OCI-LY1 (cell line): Measurements from ENCODE around the gene FRMD6.

Source experiments
- H2AFZ ChIP-seq: fragments of 200-600 bp; sonication (generic), shearing (Covaris generic); 2 replicates; pipeline ENCODE4 v1.6.0; 2014; ENCODE audit warnings: antibody characterized with exemption, mild to moderate bottlenecking, low read length
- H3F3A ChIP-seq: fragments of 200-600 bp; sonication (generic), shearing (Covaris generic); 2 replicates; pipeline ENCODE4 v1.6.0; 2014; ENCODE audit warnings: mild to moderate bottlenecking, antibody characterized with exemption, low read length, moderate library complexity; ENCODE audit not compliant: insufficient read depth
- H3K27ac ChIP-seq: fragments of 200-600 bp; sonication (generic); 2 replicates; pipeline ENCODE4 v1.5.1; 2014; ENCODE audit warnings: low read length, mixed run types, mild to moderate bottlenecking, low read depth; ENCODE audit not compliant: poor library complexity, severe bottlenecking
- H3K27me3 ChIP-seq: fragments of 200-600 bp; sonication (generic); 2 replicates; pipeline ENCODE4 v1.6.0; 2014; ENCODE audit warnings: antibody characterized with exemption, mild to moderate bottlenecking, low read length, moderate library complexity; ENCODE audit not compliant: insufficient read depth
- H3K36me3 ChIP-seq: fragments of 200-600 bp; sonication (generic); 2 replicates; pipeline ENCODE4 v1.6.1; 2014; ENCODE audit warnings: mild to moderate bottlenecking, antibody characterized with exemption, low read length, moderate library complexity, mixed read lengths; ENCODE audit not compliant: insufficient read depth
- H3K4me1 ChIP-seq: fragments of 200-600 bp; sonication (generic); 2 replicates; pipeline ENCODE4 v1.5.1; 2014; ENCODE audit warnings: mild to moderate bottlenecking, low read length, moderate library complexity; ENCODE audit not compliant: insufficient read depth, severe bottlenecking
- H3K4me2 ChIP-seq: fragments of 200-600 bp; sonication (generic), shearing (Covaris generic); 2 replicates; pipeline ENCODE4 v1.6.1; 2014; ENCODE audit warnings: low read length
- H3K4me3 ChIP-seq: fragments of 200-600 bp; sonication (generic); 2 replicates; pipeline ENCODE4 v1.5.1; 2014; ENCODE audit warnings: low read length, low read depth, mild to moderate bottlenecking, mixed read lengths; ENCODE audit not compliant: poor library complexity, severe bottlenecking
- H3K79me2 ChIP-seq: fragments of 200-600 bp; shearing (Covaris generic); 2 replicates; pipeline ENCODE4 v1.6.1; 2016; ENCODE audit warnings: mixed run types, low read length, mixed read lengths; ENCODE audit not compliant: insufficient read depth
- H3K9ac ChIP-seq: fragments of 200-600 bp; sonication (generic), shearing (Covaris generic); 2 replicates; pipeline ENCODE4 v1.6.1; 2014; ENCODE audit warnings: mild to moderate bottlenecking, low read length, mixed read lengths
- H3K9me2 ChIP-seq: fragments of 200-600 bp; sonication (generic), shearing (Covaris generic); 2 replicates; pipeline ENCODE4 v1.6.1; 2014; ENCODE audit warnings: low read depth, mild to moderate bottlenecking, low read length, mixed read lengths
- H3K9me3 ChIP-seq: fragments of 200-600 bp; shearing (Covaris generic); 2 replicates; pipeline ENCODE4 v1.6.1; 2014; ENCODE audit warnings: low read length, mixed read lengths
- H4K20me1 ChIP-seq: fragments of 200-600 bp; sonication (generic), shearing (Covaris generic); 2 replicates; pipeline ENCODE4 v1.6.0; 2016; ENCODE audit warnings: mild to moderate bottlenecking, low read length; ENCODE audit not compliant: insufficient read depth
- EZH2 ChIP-seq: fragments of 200-600 bp; sonication (generic), shearing (Covaris generic); IDR thresholded peaks from 2 replicates; pipeline ENCODE4 v1.8.0; 2017; ENCODE audit warnings: borderline replicate concordance, mixed run types, mild to moderate bottlenecking, antibody characterized with exemption, low read length, moderate library complexity, mixed read lengths
- TF ChIP-seq, protein P1 (sequence below): fragments of 200-600 bp; sonication (generic), shearing (Covaris generic); IDR thresholded peaks from 2 replicates; pipeline ENCODE4 v1.5.1; 2017; ENCODE audit warnings: mild to moderate bottlenecking, antibody characterized with exemption, low read length, moderate library complexity, mixed read lengths

The FRMD6 gene

GRCh38 chr14:51624955-51625569 lies 26.6 kb upstream of the FRMD6 start:
- H3K4me2 ChIP-seq, result no peak overlapping the region
- H3K79me2 ChIP-seq, result no peaks in the 10 kb centered on the region

GRCh38 chr14:51626185-51626584 lies 25.5 kb upstream of the FRMD6 start:
- Histone ChIP-seq H3K79me2 (no peaks in the 10 kb centered on the region), H3K4me2 (no peak overlapping the region), H3K4me1 (no peaks in the 10 kb centered on the region), H2AFZ (no peak overlapping the region), H3K9me3 (no peaks in the 10 kb centered on the region), H3K27ac (no peak overlapping the region), H3K4me3 (no peak overlapping the region), H3K9ac (no peak overlapping the region), H3F3A (no peaks in the 10 kb centered on the region), H4K20me1 (no peaks in the 10 kb centered on the region), H3K36me3 (no peaks in the 10 kb centered on the region), H3K27me3 (no peaks in the 10 kb centered on the region), H3K9me2 (no peaks in the 10 kb centered on the region)
- no peak for TF ChIP-seq EZH2
- TF ChIP-seq, protein P1, sequence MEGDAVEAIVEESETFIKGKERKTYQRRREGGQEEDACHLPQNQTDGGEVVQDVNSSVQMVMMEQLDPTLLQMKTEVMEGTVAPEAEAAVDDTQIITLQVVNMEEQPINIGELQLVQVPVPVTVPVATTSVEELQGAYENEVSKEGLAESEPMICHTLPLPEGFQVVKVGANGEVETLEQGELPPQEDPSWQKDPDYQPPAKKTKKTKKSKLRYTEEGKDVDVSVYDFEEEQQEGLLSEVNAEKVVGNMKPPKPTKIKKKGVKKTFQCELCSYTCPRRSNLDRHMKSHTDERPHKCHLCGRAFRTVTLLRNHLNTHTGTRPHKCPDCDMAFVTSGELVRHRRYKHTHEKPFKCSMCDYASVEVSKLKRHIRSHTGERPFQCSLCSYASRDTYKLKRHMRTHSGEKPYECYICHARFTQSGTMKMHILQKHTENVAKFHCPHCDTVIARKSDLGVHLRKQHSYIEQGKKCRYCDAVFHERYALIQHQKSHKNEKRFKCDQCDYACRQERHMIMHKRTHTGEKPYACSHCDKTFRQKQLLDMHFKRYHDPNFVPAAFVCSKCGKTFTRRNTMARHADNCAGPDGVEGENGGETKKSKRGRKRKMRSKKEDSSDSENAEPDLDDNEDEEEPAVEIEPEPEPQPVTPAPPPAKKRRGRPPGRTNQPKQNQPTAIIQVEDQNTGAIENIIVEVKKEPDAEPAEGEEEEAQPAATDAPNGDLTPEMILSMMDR, result no peak

More at GRCh38 chr14:51624955-51625569, 26.6 kb upstream of the FRMD6 start:
- H2AFZ ChIP-seq, result no peak overlapping the region
- no peaks in the 10 kb centered on the region for H3K9me2 ChIP-seq
- H3K9me3 ChIP-seq, result no peaks in the 10 kb centered on the region
- no peak overlapping the region for H3K9ac ChIP-seq
- H3K4me1 ChIP-seq, result no peaks in the 10 kb centered on the region
- no peak overlapping the region for H3K4me3 ChIP-seq
- no peak overlapping the region for H3K27ac ChIP-seq
- H3K36me3 ChIP-seq, result no peaks in the 10 kb centered on the region
- H3F3A ChIP-seq, result no peaks in the 10 kb centered on the region
- no peaks in the 10 kb centered on the region for H3K27me3 ChIP-seq
- TF ChIP-seq, protein P1, result no peak
- no peak for TF ChIP-seq EZH2
- H4K20me1 ChIP-seq, result no peaks in the 10 kb centered on the region

DNA sequence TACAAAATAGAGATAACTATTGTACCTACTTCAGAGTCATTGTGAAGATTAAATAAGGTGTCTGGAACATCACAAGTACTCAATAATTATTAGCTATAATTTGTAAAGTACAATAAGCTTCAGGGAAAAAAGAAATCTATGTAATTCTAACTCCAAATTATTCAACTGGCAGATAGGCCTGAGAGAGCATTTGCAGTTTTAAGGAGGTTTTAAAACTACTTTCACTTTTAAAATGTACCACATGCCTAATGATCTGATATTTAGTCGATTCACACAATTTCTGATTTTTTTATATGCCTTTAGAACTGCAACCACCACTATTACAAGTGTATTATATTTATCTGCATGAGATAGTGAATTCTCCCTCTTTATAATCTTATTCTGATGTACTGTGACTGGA lies 24.9 kb upstream of the FRMD6 start:
- H4K20me1 ChIP-seq, result no peaks in the 10 kb centered on the region
- no peak overlapping the region for H2AFZ ChIP-seq
- no peak overlapping the region for H3K4me2 ChIP-seq
- H3F3A ChIP-seq, result no peaks in the 10 kb centered on the region
- no peak overlapping the region for H3K4me3 ChIP-seq
- TF ChIP-seq, protein P1, result no peak
- TF ChIP-seq EZH2, result no peak
- no peaks in the 10 kb centered on the region for H3K9me3 ChIP-seq
- H3K27ac ChIP-seq, result no peak overlapping the region
- H3K27me3 ChIP-seq, result no peaks in the 10 kb centered on the region
- H3K9ac ChIP-seq, result no peak overlapping the region
- no peaks in the 10 kb centered on the region for H3K9me2 ChIP-seq
- no peaks in the 10 kb centered on the region for H3K36me3 ChIP-seq
- H3K79me2 ChIP-seq, result no peaks in the 10 kb centered on the region
- no peaks in the 10 kb centered on the region for H3K4me1 ChIP-seq
